Motor neuron (in vitro differentiated cells): ENCODE measurements around the gene PSMF1. TPM values are rescaled to one million over a fixed set of nuclear protein-coding genes. Genes with fewer than 3 reads are reported as not detected.
"Not testable (repeated sequence)": the region's sequence is repeated elsewhere in the genome, so short reads cannot be mapped to it uniquely, and the experiment has no call there.

Experiments used
- ATAC-seq, 8 experiments: fragments of 200-7000 bp; cut with Tn5 transposase; replicated peaks in 6 of 8; 2 replicates each; pipeline ENCODE4 v1.8.0; 2021; ENCODE audit warnings: mild to moderate bottlenecking in 8 of 8, moderate library complexity in 8 of 8
- H3K27ac ChIP-seq, 2 donors: fragments of 250-450 bp; sonication (Bioruptor Pico); 2 replicates each; pipeline ENCODE4 v1.9.0; 2021; ENCODE audit warnings: antibody characterized with exemption in 2 of 2, mild to moderate bottlenecking in 2 of 2, moderate library complexity in 1 of 2
- H3K4me1 ChIP-seq, 2 donors: fragments of 250-450 bp; sonication (Bioruptor Pico); replicated peaks in 1 of 2; 2 replicates each; pipeline ENCODE4 v1.6.1; 2021; ENCODE audit warnings: antibody characterized with exemption in 2 of 2, mild to moderate bottlenecking in 2 of 2, moderate library complexity in 1 of 2
- H3K4me3 ChIP-seq, 5 donors: fragments of 250-450 bp; sonication (Bioruptor Pico); 2 replicates each; pipeline ENCODE4 v1.9.0; 2021; ENCODE audit warnings: antibody characterized with exemption in 5 of 5, mild to moderate bottlenecking in 5 of 5, moderate library complexity in 4 of 5
- WGBS, 10 experiments: fragments of 450-650 bp; shearing (Covaris generic); methylation state at CpG; one replicate each; pipeline ENCODE4 v1.0.0; 2022; 5-methylcytosine and 5-hydroxymethylcytosine counted together
- in situ Hi-C, 9 experiments: fragments of 400-800 bp; cut with MboI; loops; one replicate each; pipeline ENCODE4 v1.15.0; 2021; ENCODE audit warnings: low sequenced_read_pairs in 9 of 9, low pct_unique_long_range_greater_than_20kb in 2 of 9; ENCODE audit not compliant: unreplicated experiment in 9 of 9
- total RNA-seq, 8 experiments: library from RNA; unstranded; fragments of 300-600 nt; gene quantifications; 2 replicates each; pipeline versions ENCODE4 v1.2.3 to v1.2.4, GENCODE V29; 2022

Gene PSMF1
- total RNA-seq, 8 experiments from 2014 or later = 26.2 to 59.1 (median 42.6) TPM

DNA sequence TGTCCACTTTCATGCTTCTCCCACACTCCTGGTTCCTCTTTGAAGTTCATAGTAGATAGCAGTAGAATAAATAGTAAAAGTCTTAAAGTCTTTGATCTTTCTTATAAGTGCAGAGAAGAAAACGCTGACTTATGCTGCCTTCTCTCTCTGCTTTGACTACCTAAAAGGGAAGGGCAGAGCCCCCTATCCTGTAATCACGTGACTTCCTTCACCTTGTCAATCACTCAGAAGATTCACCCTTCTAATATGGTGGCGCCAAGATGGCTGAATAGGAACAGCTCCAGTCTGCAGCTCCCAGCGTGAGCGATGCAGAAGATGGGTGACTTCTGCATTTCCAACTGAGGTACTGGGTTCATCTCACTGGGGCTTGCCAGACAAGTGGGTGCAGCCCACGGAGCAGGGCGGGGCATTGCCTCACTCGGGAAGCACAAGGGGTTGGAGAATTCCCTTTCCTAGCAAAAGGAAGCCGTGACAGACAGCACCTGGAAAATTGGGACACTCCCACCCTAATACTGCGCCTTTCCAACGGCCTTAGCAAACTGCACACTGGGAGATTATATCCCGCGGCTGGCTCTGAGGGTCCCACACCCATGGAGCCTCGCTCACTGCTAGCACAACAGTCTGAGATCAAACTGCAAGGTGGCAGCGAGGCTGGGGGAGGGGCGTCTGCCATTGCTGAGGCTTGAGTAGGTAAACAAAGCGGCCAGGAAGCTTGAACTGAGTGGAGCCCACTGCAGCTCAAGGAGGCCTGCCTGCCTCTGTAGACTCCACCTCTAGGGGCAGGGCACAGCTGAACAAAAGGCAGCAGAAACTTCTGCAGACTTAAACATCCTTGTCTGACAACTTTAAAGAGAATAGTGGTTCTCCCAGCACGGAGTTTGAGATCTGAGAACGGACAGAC, 98.4 kb downstream of the PSMF1 start:
- H3K4me3 ChIP-seq, H3K4me1 ChIP-seq, ATAC-seq, H3K27ac ChIP-seq: not testable (repeated sequence)
- in situ Hi-C loops = loop anchor here in 3 of 9 experiments (25.0 kb wide), 1 partner anchor 404 kb away; no protein-coding TSS in a partner anchor
- 0 to 100% (median 49%) methylated on average over 1 to 10 of the region's 19 CpGs; no CpG with 5 or more reads in 3 of the 10 experiments for WGBS, 10 experiments

Other genes starting within 250 kb of the PSMF1 start
- under 1 TPM in 5 of 8 experiments, not detected in 3; 0.05 to 0.28 (median 0.08) TPM for gene ANGPT4, start 202.3 kb upstream of the PSMF1 start, total RNA-seq
- gene RSPO4, start 116.3 kb upstream of the PSMF1 start, total RNA-seq = under 1 TPM in 7 of 8 experiments, not detected in 1; 0.05 to 0.81 (median 0.28) TPM
- gene TMEM74B, start 66.4 kb downstream of the PSMF1 start, total RNA-seq = 10 to 100 TPM in 3 of 8 experiments, 1 to 10 TPM in 3, under 1 TPM in 2; 0.71 to 16.9 (median 5.9) TPM
- under 1 TPM in 4 of 8 experiments, not detected in 4; 0.11 to 0.24 (median 0.20) TPM for gene C20orf202, start 84.9 kb downstream of the PSMF1 start, total RNA-seq
- not detected for gene RAD21L1, start 107.4 kb downstream of the PSMF1 start, total RNA-seq
- 10 to 100 TPM in 1 of 8 experiments, 1 to 10 TPM in 7; 4.0 to 14.6 (median 7.0) TPM for gene SNPH, start 147.7 kb downstream of the PSMF1 start, total RNA-seq
- gene SDCBP2, start 210.5 kb downstream of the PSMF1 start, total RNA-seq = 10 to 100 TPM in 1 of 8 experiments, 1 to 10 TPM in 7; 1.4 to 16.3 (median 2.8) TPM